Brain microvascular endothelial cell (primary cell): Measurements from ENCODE around the gene CD4.

Source experiments
- DNase-seq: peaks from one replicate; pipeline ENCODE4 v3.0.0-alpha.2; 2020
- H3K27ac ChIP-seq: fragments of 250-450 bp; sonication (Bioruptor Pico); 2 replicates; pipeline ENCODE4 v1.5.1; 2020; ENCODE audit warnings: mild to moderate bottlenecking, moderate library complexity
- H3K27me3 ChIP-seq: fragments of 250-450 bp; sonication (Bioruptor Pico); replicated peaks from 2 replicates; pipeline ENCODE4 v1.5.1; 2020; ENCODE audit warnings: mild to moderate bottlenecking
- H3K36me3 ChIP-seq: fragments of 250-450 bp; sonication (Bioruptor Pico); replicated peaks from 2 replicates; pipeline ENCODE4 v1.5.1; 2020; ENCODE audit warnings: mild to moderate bottlenecking
- H3K4me3 ChIP-seq: 2 replicates; pipeline ENCODE4 v1.5.1; 2011; ENCODE audit warnings: low read depth, mild to moderate bottlenecking, control low read depth, low read length, moderate library complexity
- in situ Hi-C: cut with HindIII; loops from 2 replicates; pipeline ENCODE4 v1.10.0; 2017; ENCODE audit warnings: low sequenced_read_pairs, low pct_ligation_motif_present
- TF ChIP-seq, protein P1 (sequence below): IDR thresholded peaks from 2 replicates; pipeline ENCODE4 v1.5.1; 2011; ENCODE audit warnings: low read depth, mild to moderate bottlenecking, moderate library complexity, low read length, control low read depth, inconsistent platforms; ENCODE audit errors: missing control alignments

Gene CD4

DNA sequence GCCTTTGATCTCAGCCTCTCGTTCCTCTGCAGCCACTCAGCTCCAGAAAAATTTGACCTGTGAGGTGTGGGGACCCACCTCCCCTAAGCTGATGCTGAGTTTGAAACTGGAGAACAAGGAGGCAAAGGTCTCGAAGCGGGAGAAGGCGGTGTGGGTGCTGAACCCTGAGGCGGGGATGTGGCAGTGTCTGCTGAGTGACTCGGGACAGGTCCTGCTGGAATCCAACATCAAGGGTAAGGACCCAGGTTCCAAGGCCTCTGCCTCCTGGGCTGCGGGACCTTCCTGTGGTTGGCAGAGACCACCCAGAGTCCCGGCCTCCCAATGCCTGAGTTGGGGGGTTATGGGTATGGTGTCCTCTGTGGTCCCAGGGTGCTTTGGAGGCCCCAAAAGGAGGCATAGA lies 27.8 kb downstream of the CD4 start:
- in situ Hi-C loops, result no loop called here
- TF ChIP-seq, protein P1, sequence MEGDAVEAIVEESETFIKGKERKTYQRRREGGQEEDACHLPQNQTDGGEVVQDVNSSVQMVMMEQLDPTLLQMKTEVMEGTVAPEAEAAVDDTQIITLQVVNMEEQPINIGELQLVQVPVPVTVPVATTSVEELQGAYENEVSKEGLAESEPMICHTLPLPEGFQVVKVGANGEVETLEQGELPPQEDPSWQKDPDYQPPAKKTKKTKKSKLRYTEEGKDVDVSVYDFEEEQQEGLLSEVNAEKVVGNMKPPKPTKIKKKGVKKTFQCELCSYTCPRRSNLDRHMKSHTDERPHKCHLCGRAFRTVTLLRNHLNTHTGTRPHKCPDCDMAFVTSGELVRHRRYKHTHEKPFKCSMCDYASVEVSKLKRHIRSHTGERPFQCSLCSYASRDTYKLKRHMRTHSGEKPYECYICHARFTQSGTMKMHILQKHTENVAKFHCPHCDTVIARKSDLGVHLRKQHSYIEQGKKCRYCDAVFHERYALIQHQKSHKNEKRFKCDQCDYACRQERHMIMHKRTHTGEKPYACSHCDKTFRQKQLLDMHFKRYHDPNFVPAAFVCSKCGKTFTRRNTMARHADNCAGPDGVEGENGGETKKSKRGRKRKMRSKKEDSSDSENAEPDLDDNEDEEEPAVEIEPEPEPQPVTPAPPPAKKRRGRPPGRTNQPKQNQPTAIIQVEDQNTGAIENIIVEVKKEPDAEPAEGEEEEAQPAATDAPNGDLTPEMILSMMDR, result no peak
- Histone ChIP-seq H3K36me3 (no peaks in the 10 kb centered on the region), H3K27ac (no peak overlapping the region), H3K27me3 (no peaks in the 10 kb centered on the region), H3K4me3 (no peak overlapping the region)
- no peak for DNase-seq

DNA sequence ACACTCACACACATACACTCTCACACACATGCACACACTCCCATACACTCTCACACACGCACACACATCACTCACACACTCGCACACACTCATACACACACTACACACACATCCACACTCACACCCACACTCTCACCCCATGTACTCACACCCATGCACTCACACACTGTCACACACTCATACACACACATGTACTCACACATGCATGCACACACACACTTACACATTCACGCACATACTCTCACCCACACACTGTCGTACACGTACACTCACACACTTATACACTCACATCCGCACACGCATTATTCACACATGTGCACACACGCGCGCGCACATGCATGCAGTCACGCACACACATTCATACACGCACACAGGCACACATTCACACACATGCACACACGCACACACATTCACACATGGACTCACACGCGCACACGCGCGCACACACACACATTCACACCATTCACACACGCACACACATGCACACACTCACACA lies 28.4 kb downstream of the CD4 start:
- in situ Hi-C loops, result no loop called here
- TF ChIP-seq, protein P1, result no peak
- Histone ChIP-seq H3K27me3 (no peaks in the 10 kb centered on the region), H3K27ac (no peak overlapping the region), H3K36me3 (no peaks in the 10 kb centered on the region), H3K4me3 (no peak overlapping the region)
- DNase-seq, result no peak

DNA sequence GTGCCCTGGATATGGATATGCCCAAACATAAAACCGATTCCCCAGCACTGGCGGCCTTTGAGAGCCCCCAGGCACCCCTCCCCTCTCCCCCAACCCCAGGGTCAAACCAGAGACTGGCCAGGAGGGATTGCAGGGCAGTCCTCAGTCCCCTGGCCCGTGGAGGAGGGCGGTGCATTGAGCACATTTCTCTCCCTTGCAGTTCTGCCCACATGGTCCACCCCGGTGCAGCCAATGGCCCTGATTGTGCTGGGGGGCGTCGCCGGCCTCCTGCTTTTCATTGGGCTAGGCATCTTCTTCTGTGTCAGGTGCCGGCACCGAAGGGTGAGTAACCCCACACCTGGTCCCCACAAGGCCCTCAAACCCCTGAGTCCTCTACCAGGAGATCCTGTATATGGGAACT lies 28.9 kb downstream of the CD4 start:
- no peak for DNase-seq
- Histone ChIP-seq H3K27ac (no peak overlapping the region), H3K27me3 (no peaks in the 10 kb centered on the region), H3K4me3 (no peak overlapping the region), H3K36me3 (no peaks in the 10 kb centered on the region)
- in situ Hi-C loops, result no loop called here
- TF ChIP-seq, protein P1, result no peak

DNA sequence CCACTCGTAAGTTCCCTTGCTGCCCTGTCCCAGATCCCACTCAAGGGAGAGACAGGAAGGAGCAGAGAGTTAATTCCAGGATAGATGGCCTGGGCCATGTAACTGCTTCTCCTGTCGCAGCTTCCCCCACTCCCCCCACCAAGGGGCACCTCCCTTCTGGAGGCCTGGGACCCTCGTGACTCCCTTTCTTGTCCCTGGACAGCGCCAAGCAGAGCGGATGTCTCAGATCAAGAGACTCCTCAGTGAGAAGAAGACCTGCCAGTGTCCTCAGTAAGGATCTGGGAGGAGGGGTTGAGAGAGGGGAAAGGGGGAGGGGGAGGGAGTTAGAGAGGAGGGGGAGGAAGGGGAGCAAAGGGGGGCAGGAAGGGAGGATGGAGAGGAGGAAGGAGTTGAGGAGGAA lies 29.3 kb downstream of the CD4 start:
- H3K36me3 ChIP-seq, result no peaks in the 10 kb centered on the region
- TF ChIP-seq, protein P1, result no peak
- no peaks in the 10 kb centered on the region for H3K27me3 ChIP-seq
- no peak overlapping the region for H3K27ac ChIP-seq
- no peak overlapping the region for H3K4me3 ChIP-seq
- DNase-seq, result no peak
- in situ Hi-C loops, result no loop called here

DNA sequence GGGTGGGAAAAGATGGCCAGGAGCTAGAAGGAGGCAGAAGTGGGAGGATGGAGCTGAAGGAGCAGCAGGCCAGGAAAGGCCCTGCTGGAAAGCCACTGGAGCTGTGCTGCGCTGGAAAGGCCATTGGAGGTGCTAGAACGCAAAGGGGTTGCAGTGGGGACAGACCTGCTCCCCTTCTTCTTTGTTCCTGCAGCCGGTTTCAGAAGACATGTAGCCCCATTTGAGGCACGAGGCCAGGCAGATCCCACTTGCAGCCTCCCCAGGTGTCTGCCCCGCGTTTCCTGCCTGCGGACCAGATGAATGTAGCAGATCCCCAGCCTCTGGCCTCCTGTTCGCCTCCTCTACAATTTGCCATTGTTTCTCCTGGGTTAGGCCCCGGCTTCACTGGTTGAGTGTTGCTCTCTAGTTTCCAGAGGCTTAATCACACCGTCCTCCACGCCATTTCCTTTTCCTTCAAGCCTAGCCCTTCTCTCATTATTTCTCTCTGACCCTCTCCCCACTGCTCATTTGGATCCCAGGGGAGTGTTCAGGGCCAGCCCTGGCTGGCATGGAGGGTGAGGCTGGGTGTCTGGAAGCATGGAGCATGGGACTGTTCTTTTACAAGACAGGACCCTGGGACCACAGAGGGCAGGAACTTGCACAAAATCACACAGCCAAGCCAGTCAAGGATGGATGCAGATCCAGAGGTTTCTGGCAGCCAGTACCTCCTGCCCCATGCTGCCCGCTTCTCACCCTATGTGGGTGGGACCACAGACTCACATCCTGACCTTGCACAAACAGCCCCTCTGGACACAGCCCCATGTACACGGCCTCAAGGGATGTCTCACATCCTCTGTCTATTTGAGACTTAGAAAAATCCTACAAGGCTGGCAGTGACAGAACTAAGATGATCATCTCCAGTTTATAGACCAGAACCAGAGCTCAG lies 30.0 kb downstream of the CD4 start:
- TF ChIP-seq, protein P1, result no peak
- H3K27me3 ChIP-seq, result no peaks in the 10 kb centered on the region
- no peaks in the 10 kb centered on the region for H3K36me3 ChIP-seq
- no peak overlapping the region for H3K27ac ChIP-seq
- in situ Hi-C loops, result no loop called here
- no peak overlapping the region for H3K4me3 ChIP-seq
- DNase-seq, result no peak
